Adrenal gland (tissue), 5 donors: Measurements from ENCODE around the gene PBX3.
"Not testable (repeated sequence)": the region's sequence is repeated elsewhere in the genome, so short reads cannot be mapped to it uniquely, and the experiment has no call there.

Experiments used
- POLR2A ChIP-seq, 2 donors: fragments of 450-650 bp; IDR thresholded peaks; one replicate each; pipeline ENCODE4 v1.6.1; 2017; ENCODE audit warnings: antibody characterized with exemption in 2 of 2, mild to moderate bottlenecking in 2 of 2, moderate library complexity in 1 of 2
- TF ChIP-seq, protein P1 (sequence below), 6 experiments: fragments of 450-650 bp in 4 of 6; fragments of 200-600 bp in 2 of 6; sonication (generic) in 1 of 6; IDR thresholded peaks; 1 replicate in 5 of 6; 2 replicates in 1 of 6; pipeline versions ENCODE4 v1.5.1 to v1.8.0; 2016 to 2021; ENCODE audit warnings: antibody characterized with exemption in 6 of 6, mild to moderate bottlenecking in 2 of 6, moderate library complexity in 1 of 6
- donor health status: DM: no; HTN: no; CAD: no.

DNA sequence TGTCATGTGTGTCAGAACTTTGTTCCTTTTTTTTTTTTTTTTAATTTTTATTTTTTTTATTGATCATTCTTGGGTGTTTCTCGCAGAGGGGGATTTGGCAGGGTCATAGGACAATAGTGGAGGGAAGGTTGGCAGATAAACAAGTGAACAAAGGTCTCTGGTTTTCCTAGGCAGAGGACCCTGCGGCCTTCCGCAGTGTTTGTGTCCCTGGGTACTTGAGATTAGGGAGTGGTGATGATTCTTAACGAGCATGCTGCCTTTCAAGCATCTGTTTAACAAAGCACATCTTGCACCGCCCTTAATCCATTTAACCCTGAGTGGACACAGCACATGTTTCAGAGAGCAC, 32.0 kb downstream of the PBX3 start:
- TF ChIP-seq POLR2A (IDR thresholded peaks at IDR 0.05): not testable (repeated sequence)
- TF ChIP-seq, protein P1, sequence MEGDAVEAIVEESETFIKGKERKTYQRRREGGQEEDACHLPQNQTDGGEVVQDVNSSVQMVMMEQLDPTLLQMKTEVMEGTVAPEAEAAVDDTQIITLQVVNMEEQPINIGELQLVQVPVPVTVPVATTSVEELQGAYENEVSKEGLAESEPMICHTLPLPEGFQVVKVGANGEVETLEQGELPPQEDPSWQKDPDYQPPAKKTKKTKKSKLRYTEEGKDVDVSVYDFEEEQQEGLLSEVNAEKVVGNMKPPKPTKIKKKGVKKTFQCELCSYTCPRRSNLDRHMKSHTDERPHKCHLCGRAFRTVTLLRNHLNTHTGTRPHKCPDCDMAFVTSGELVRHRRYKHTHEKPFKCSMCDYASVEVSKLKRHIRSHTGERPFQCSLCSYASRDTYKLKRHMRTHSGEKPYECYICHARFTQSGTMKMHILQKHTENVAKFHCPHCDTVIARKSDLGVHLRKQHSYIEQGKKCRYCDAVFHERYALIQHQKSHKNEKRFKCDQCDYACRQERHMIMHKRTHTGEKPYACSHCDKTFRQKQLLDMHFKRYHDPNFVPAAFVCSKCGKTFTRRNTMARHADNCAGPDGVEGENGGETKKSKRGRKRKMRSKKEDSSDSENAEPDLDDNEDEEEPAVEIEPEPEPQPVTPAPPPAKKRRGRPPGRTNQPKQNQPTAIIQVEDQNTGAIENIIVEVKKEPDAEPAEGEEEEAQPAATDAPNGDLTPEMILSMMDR (IDR thresholded peaks at IDR 0.05): not testable (repeated sequence)
